Activated naive CD8-positive, alpha-beta T cell treated with anti-CD3 and anti-CD28 coated beads, Interleukin-2, amount 10 ng/mL, durations not matched to agents 7 days and 5 days (primary cell): ENCODE data around the gene PCSK5. TPM values are rescaled to one million over a fixed set of nuclear protein-coding genes. Genes with fewer than 3 reads are reported as not detected.

Experiments
- ATAC-seq: fragments of 150-1000 bp; cut with Tn5 transposase; one replicate; pipeline ENCODE4 v1.10.0; 2021; ENCODE audit warnings: low read depth, moderate library complexity
- POLR2A ChIA-PET: fragments of 350-600 bp; sonication (Branson Sonifier 250); formaldehyde crosslinking; loops from one replicate; lab custom pipeline; 2021; ENCODE audit warnings: antibody characterized with exemption; lab: Charles Lee
- DNase-seq: peaks from one replicate; pipeline ENCODE4 v3.0.0; 2021
- H3K27ac Mint-ChIP-seq: one replicate; pipeline ENCODE4 v1.8.0; 2022; ENCODE audit warnings: mild to moderate bottlenecking, mixed read lengths
- H3K27me3 Mint-ChIP-seq: one replicate; pipeline ENCODE4 v1.8.0; 2022; ENCODE audit warnings: mild to moderate bottlenecking, moderate library complexity, mixed read lengths
- H3K36me3 Mint-ChIP-seq: one replicate; pipeline ENCODE4 v1.8.0; 2021; ENCODE audit warnings: mild to moderate bottlenecking, mixed read lengths
- H3K4me1 Mint-ChIP-seq: one replicate; pipeline ENCODE4 v1.8.0; 2021; ENCODE audit warnings: mixed read lengths
- H3K4me3 Mint-ChIP-seq: one replicate; pipeline ENCODE4 v1.8.0; 2022; ENCODE audit warnings: mild to moderate bottlenecking, moderate library complexity, mixed read lengths
- H3K9me3 Mint-ChIP-seq: one replicate; pipeline ENCODE4 v1.8.0; 2021; ENCODE audit warnings: mixed read lengths
- total RNA-seq, 2 experiments: library from RNA; stranded (reverse); gene quantifications; one replicate each; pipeline ENCODE4 v1.2.3, GENCODE V29; 2021

PCSK5 gene
- total RNA-seq, 2 experiments from 2014 or later, result 6.0 to 7.1 TPM

GRCh38 chr9:76240578-76240977 is 350.1 kb downstream of the PCSK5 start:
- Mint-ChIP-seq H3K27ac (no peak overlapping the region), H3K4me1 (no peaks in the 10 kb centered on the region), H3K9me3 (no peaks in the 10 kb centered on the region), H3K4me3 (no peak overlapping the region), H3K27me3 (peaks cover 3% of the 10 kb centered on the region), H3K36me3 (no peaks in the 10 kb centered on the region)
- DNase-seq (no peak), ATAC-seq (no peak)
- POLR2A ChIA-PET, result no interaction called here

GRCh38 chr9:76245518-76245917 is 355.0 kb downstream of the PCSK5 start:
- H3K4me3 Mint-ChIP-seq, result no peak overlapping the region
- POLR2A ChIA-PET, result no interaction called here
- peaks cover 3% of the 10 kb centered on the region for H3K27me3 Mint-ChIP-seq
- no peaks in the 10 kb centered on the region for H3K36me3 Mint-ChIP-seq
- ATAC-seq (no peak), DNase-seq (no peak)
- no peaks in the 10 kb centered on the region for H3K4me1 Mint-ChIP-seq
- H3K27ac Mint-ChIP-seq, result no peak overlapping the region
- H3K9me3 Mint-ChIP-seq, result peaks cover 2% of the 10 kb centered on the region

GRCh38 chr9:76246680-76247079 is 356.2 kb downstream of the PCSK5 start:
- Mint-ChIP-seq H3K4me1 (no peaks in the 10 kb centered on the region), H3K36me3 (no peaks in the 10 kb centered on the region), H3K9me3 (peaks cover 2% of the 10 kb centered on the region), H3K27me3 (no peaks in the 10 kb centered on the region), H3K27ac (no peak overlapping the region), H3K4me3 (no peak overlapping the region)
- ATAC-seq (no peak), DNase-seq (no peak)
- POLR2A ChIA-PET, result no interaction called here

- DNase-seq (no peak), ATAC-seq (no peak)
- POLR2A ChIA-PET, result no interaction called here
- no peak overlapping the region for H3K27ac Mint-ChIP-seq
- no peak overlapping the region for H3K4me3 Mint-ChIP-seq
- H3K27me3 Mint-ChIP-seq, result no peaks in the 10 kb centered on the region
- no peaks in the 10 kb centered on the region for H3K36me3 Mint-ChIP-seq
- H3K4me1 Mint-ChIP-seq, result peaks cover 2% of the 10 kb centered on the region
- H3K9me3 Mint-ChIP-seq, result peaks cover 2% of the 10 kb centered on the region
These were observed 357.0 kb downstream of the PCSK5 start for GRCh38 chr9:76247426-76247825.

- POLR2A ChIA-PET, result no interaction called here
- peaks cover 6% of the 10 kb centered on the region for H3K4me1 Mint-ChIP-seq
- H3K27ac Mint-ChIP-seq, result no peak overlapping the region
These were observed 358.8 kb downstream of the PCSK5 start for GRCh38 chr9:76249309-76249708.

GRCh38 chr9:76255781-76256455 is 365.4 kb downstream of the PCSK5 start:
- DNase-seq (no peak), ATAC-seq (no peak)
- Mint-ChIP-seq H3K9me3 (no peaks in the 10 kb centered on the region), H3K4me3 (no peak overlapping the region), H3K4me1 (peaks cover 6% of the 10 kb centered on the region), H3K27ac (no peak overlapping the region), H3K36me3 (no peaks in the 10 kb centered on the region), H3K27me3 (no peaks in the 10 kb centered on the region)
- POLR2A ChIA-PET, result no interaction called here

More at GRCh38 chr9:76249309-76249708, 358.8 kb downstream of the PCSK5 start:
- peaks cover 2% of the 10 kb centered on the region for H3K9me3 Mint-ChIP-seq
- H3K4me3 Mint-ChIP-seq, result no peak overlapping the region
- ATAC-seq (no peak), DNase-seq (no peak)
- H3K36me3 Mint-ChIP-seq, result no peaks in the 10 kb centered on the region
- H3K27me3 Mint-ChIP-seq, result no peaks in the 10 kb centered on the region

GRCh38 chr9:76257311-76257710 is 366.8 kb downstream of the PCSK5 start:
- H3K9me3 Mint-ChIP-seq, result peaks cover 1% of the 10 kb centered on the region
- no peaks in the 10 kb centered on the region for H3K27me3 Mint-ChIP-seq
- no peak for ATAC-seq
- POLR2A ChIA-PET, result no interaction called here
- H3K4me1 Mint-ChIP-seq, result peaks cover 5% of the 10 kb centered on the region
- no peak overlapping the region for H3K27ac Mint-ChIP-seq
- no peak overlapping the region for H3K4me3 Mint-ChIP-seq
- no peaks in the 10 kb centered on the region for H3K36me3 Mint-ChIP-seq
- no peak for DNase-seq

- POLR2A ChIA-PET, result no interaction called here
- no peaks in the 10 kb centered on the region for H3K4me1 Mint-ChIP-seq
- no peaks in the 10 kb centered on the region for H3K36me3 Mint-ChIP-seq
- no peaks in the 10 kb centered on the region for H3K9me3 Mint-ChIP-seq
- no peaks in the 10 kb centered on the region for H3K27me3 Mint-ChIP-seq
- DNase-seq (no peak), ATAC-seq (no peak)
- H3K27ac Mint-ChIP-seq, result no peak overlapping the region
- H3K4me3 Mint-ChIP-seq, result no peak overlapping the region
These were observed 376.3 kb downstream of the PCSK5 start for GRCh38 chr9:76266649-76267283.

- POLR2A ChIA-PET, result no interaction called here
- no peak for DNase-seq
- no peak overlapping the region for H3K27ac Mint-ChIP-seq
- H3K36me3 Mint-ChIP-seq, result no peaks in the 10 kb centered on the region
- no peaks in the 10 kb centered on the region for H3K4me1 Mint-ChIP-seq
- no peaks in the 10 kb centered on the region for H3K27me3 Mint-ChIP-seq
- ATAC-seq, result no peak
- H3K4me3 Mint-ChIP-seq, result no peak overlapping the region
- no peaks in the 10 kb centered on the region for H3K9me3 Mint-ChIP-seq
These were observed 376.8 kb downstream of the PCSK5 start for GRCh38 chr9:76267284-76267652.

GRCh38 chr9:76269789-76270188 is 379.3 kb downstream of the PCSK5 start:
- H3K27ac Mint-ChIP-seq, result no peak overlapping the region
- DNase-seq (no peak), ATAC-seq (no peak)

GRCh38 chr9:76271755-76272154 is 381.3 kb downstream of the PCSK5 start:
- Mint-ChIP-seq H3K27me3 (no peaks in the 10 kb centered on the region), H3K9me3 (no peaks in the 10 kb centered on the region), H3K27ac (no peak overlapping the region), H3K4me3 (no peak overlapping the region), H3K4me1 (no peaks in the 10 kb centered on the region), H3K36me3 (no peaks in the 10 kb centered on the region)
- DNase-seq, result no peak
- no peak for ATAC-seq
- POLR2A ChIA-PET, result no interaction called here

More at GRCh38 chr9:76269789-76270188, 379.3 kb downstream of the PCSK5 start:
- H3K4me3 Mint-ChIP-seq, result no peak overlapping the region
- no peaks in the 10 kb centered on the region for H3K9me3 Mint-ChIP-seq
- H3K4me1 Mint-ChIP-seq, result no peaks in the 10 kb centered on the region
- H3K27me3 Mint-ChIP-seq, result no peaks in the 10 kb centered on the region
- POLR2A ChIA-PET, result no interaction called here
- no peaks in the 10 kb centered on the region for H3K36me3 Mint-ChIP-seq

GRCh38 chr9:76289042-76289441 is 398.6 kb downstream of the PCSK5 start:
- no peaks in the 10 kb centered on the region for H3K36me3 Mint-ChIP-seq
- DNase-seq (no peak), ATAC-seq (no peak)
- H3K9me3 Mint-ChIP-seq, result no peaks in the 10 kb centered on the region
- H3K27me3 Mint-ChIP-seq, result no peaks in the 10 kb centered on the region
- no peak overlapping the region for H3K27ac Mint-ChIP-seq
- H3K4me3 Mint-ChIP-seq, result no peak overlapping the region
- H3K4me1 Mint-ChIP-seq, result peaks cover 8% of the 10 kb centered on the region
- POLR2A ChIA-PET, result no interaction called here

- Mint-ChIP-seq H3K4me1 (peaks cover 8% of the 10 kb centered on the region), H3K27ac (no peak overlapping the region)
- no peak for ATAC-seq
These were observed 399.2 kb downstream of the PCSK5 start for GRCh38 chr9:76289703-76290102.

GRCh38 chr9:76290555-76290954 is 400.1 kb downstream of the PCSK5 start:
- no peak for DNase-seq
- Mint-ChIP-seq H3K9me3 (no peaks in the 10 kb centered on the region), H3K36me3 (no peaks in the 10 kb centered on the region), H3K27me3 (no peaks in the 10 kb centered on the region), H3K4me3 (no peak overlapping the region), H3K27ac (no peak overlapping the region), H3K4me1 (peaks cover 8% of the 10 kb centered on the region)
- POLR2A ChIA-PET, result no interaction called here
- no peak for ATAC-seq

More at GRCh38 chr9:76289703-76290102, 399.2 kb downstream of the PCSK5 start:
- POLR2A ChIA-PET, result no interaction called here
- H3K4me3 Mint-ChIP-seq, result no peak overlapping the region
- DNase-seq, result no peak
- H3K9me3 Mint-ChIP-seq, result no peaks in the 10 kb centered on the region
- H3K36me3 Mint-ChIP-seq, result no peaks in the 10 kb centered on the region
- no peaks in the 10 kb centered on the region for H3K27me3 Mint-ChIP-seq
